Hematopoietic multipotent progenitor cell treated with erythropoietin and hydrocortisone succinate and interleukin-3 and kit ligand, for 6 days (in vitro differentiated cells): ENCODE results near the gene LRRFIP2.
"Not testable (repeated sequence)": the region's sequence is repeated elsewhere in the genome, so short reads cannot be mapped to it uniquely, and the experiment has no call there.

ENCODE experiments used
- DNase-seq: peaks from one replicate; pipeline ENCODE4 v3.0.0-alpha.2; 2015

The LRRFIP2 gene

DNA sequence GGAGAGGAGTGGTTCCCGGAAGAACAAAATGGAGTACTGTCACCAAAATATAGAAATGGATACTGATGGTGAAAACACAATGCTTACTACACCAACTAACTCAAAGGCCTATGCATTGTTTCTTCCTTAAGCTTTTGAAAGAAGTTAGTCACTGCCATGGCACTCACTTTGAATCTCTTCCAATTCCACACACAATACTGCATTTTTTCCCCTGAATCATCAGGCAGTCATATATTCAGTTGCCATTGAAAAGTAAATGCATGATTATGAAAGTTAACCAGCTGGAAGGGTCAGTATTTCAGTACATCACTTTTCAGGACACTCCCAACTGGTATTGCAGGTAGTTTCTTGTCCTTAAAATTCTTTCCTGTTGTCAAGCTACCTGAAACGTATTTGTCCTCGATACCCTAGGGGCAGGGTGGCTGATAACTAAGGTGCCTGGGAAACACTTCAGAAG is 9.0 kb upstream of the LRRFIP2 start:
- DNase-seq = no peak

GRCh38 chr3:37182816-37183215 is 8.4 kb upstream of the LRRFIP2 start:
- DNase-seq = no peak

DNA sequence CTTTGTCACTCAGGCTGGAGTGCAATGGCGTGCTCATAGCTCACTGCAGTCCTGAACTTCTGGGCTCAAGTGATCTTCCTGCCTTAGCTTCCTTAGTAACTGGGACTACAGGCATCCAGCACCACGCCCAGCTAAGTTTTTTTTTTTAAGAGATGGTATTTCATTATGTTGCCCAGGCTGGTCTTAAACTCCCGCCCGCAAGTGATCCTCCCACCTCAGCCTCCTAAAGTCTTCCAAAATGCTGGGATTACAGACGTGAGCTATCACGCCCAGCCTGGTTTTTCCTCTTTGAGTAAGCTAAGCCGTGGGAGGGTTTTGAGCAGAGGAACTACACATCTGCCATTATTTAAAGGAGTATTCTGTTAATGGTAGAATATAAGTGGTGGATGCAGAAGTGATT is 7.4 kb upstream of the LRRFIP2 start:
- no peak for DNase-seq

GRCh38 chr3:37179144-37179967 is 5.0 kb upstream of the LRRFIP2 start:
- peak; percentile 28 for DNase-seq

DNA sequence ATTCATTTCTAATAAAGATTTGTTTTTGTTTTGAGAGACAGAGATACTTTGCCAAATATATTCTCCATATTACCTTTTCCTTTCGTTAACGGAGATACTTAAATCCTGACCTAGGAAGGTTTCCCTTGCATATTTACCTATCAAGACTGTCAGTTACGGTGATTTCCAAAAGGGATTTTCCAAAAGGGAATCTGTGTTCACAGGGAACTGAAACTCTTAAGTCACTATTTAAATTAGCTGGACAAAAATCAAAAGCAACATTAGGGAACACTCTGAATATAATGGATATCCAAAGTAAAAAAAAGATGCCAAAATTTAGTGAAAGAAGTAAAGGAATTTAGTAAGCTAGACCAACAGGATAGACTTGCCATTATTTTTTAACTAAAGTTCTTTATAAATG is 576 bp downstream of the LRRFIP2 start:
- no peak for DNase-seq

DNA sequence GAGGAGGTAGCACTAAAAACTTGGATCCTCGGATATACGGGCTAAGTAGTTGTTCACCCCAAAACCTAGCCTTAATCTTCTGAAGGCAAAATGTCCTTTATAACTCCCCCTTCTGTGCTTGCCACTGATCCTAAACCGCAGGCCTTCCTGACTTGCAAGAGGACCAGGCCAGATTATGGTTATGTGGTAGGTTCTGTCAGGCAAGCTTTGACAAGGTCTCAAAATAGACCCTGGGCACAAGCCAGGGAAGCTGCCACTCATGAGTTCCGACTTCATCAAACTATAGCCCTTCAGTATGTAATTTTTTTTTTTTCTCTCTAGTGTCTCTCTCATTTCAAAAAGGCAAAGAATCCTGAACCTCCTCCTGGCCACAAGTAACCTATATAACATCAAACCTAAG is 3.2 kb downstream of the LRRFIP2 start:
- peak; percentile 93 for DNase-seq

GRCh38 chr3:37170513-37170912 is 3.9 kb downstream of the LRRFIP2 start:
- no peak for DNase-seq

DNA sequence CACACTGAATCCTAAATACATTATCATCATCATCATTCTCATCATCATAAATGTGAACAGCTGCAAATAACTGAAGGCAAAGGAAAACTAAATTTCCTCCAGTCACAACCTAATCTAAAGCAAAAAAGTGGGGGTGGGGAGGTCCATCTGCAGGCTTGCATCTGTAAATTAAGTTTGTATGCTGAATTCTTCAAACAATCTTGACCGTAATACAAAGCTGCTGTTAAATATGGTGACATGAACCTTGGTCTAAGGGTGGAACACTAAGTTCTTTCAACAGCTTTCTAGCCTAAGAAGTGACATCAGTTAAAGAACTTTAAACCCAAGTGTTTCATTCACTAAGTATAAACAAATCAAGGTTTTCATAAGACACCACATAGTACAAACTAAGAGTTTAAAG is 4.3 kb downstream of the LRRFIP2 start:
- peak; percentile 36 for DNase-seq

DNA sequence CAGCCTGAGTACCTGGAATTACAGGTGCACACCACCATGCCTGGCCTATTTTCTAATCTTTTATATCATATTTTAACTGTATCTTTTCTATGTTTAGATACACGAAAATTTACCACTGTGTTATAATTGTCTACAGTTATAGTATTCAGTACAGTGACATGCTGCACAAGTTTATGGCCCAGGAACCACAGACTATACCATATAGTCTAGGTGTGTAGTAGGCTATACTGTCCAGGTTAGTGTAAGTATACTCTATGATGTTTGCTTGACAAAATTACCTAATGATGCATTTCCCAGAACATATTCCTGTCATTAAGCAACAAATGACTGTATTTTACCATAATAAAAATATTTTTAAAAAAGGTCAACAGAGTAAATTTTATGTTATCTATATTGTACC is 5.5 kb downstream of the LRRFIP2 start:
- no peak for DNase-seq

DNA sequence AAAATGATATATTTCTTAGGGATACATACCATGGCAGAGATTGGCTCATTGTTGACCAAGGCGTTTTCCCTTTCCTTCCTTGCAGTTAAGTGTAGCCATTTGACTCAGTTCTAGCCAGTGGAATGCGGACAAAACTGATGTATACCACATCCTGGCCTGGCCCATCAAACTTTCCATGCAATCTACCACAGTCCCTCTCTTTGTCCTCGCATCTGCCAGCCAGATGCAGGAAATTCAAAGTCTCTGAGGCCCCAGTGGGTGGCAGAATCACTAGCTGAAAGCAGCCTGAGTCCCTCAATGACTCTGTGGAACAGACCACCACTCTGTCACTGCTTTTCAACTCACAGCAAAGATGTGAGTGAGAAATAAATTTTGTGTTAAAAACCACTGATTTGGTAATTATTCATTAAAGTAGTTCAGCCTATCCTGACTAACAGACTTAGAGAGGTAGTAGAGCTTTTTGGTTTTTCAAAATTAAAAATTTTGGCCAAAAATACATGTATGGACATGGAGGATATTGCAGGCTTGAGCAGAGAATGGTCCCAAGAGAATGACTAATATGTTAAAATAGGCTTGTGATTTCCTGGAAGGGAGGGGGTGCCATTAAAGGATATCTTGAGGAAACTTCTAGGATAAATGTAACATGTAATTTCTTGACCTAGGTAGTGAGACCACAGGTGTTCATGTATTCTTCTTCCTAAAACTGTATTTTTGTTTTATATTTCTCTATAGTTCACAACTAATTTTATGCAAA is 10.9 kb downstream of the LRRFIP2 start:
- no peak for DNase-seq

DNA sequence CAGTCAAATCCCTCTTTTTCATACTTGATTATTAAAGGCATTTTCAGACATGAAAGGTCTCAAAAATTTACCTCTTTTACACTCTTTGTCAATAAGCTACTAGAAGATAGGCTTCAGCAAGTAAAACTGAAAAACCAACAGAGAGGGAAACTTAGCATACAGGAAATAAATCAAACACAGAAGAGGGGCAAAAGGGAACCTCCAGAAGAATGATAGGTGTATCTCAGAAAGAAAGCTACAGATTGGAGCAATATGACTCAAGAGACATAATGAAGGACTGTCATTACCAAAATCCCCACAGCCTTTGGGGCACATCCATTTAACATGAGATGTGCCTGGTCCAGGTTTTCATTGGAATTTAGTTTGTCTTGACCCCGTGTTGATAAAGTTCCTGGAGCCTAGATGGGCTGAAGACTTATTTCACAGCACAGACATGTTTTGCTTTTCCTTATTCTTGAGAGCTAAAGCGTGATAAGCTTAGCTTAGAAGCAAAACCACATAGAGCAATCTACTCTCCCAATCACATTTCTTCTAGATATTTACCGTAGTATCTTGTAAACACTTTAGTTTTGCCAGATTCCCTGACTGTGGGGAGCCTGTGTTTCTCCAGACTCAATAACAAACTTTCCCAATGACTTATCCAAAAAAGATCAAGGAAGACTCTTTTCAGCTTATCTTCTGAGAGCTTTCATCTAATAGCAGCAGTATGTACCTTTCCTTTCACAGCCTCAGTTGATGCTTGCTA is 11.7 kb downstream of the LRRFIP2 start:
- no peak for DNase-seq

- no peak for DNase-seq
These were observed 13.0 kb downstream of the LRRFIP2 start for GRCh38 chr3:37161351-37161750.

DNA sequence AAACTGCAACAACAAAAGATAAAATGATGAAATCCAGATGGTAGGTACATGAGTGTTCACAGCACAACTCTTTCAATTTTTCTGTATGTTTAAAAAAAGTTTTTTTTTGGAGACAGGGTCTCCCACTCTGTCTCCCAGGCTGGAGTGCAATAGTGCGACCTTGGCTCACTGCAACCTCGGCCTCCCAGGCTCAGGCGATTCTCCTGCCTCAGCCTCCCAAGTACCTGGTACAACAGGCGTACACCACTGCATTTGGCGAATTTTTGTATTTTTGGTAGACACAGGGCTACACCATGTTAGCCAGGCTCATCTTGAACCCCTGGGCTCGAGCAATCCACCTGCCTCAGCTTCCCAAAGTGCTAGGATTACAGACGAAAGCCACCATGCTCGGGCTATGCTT is 18.6 kb downstream of the LRRFIP2 start:
- no peak for DNase-seq

GRCh38 chr3:37154668-37155314 is 19.6 kb downstream of the LRRFIP2 start:
- DNase-seq = peak; percentile 29

DNA sequence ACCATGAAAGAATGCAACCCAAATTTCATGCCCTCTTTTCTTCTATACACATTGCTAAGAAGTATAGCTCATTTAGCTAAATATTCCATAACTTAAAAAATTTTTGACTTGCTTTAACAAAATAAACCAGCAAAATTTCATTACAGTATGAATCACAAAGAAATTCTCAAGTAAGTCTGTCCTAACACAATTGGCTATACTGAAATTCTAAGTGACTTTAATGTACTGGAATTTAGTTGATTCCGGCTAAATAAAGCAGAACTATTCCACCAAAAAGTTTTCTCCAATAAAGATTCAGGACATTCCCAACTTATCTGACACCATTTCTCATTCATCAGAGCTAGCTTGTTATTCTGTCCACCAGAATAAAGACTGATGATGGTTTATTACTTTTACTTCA is 23.8 kb downstream of the LRRFIP2 start:
- no peak for DNase-seq

DNA sequence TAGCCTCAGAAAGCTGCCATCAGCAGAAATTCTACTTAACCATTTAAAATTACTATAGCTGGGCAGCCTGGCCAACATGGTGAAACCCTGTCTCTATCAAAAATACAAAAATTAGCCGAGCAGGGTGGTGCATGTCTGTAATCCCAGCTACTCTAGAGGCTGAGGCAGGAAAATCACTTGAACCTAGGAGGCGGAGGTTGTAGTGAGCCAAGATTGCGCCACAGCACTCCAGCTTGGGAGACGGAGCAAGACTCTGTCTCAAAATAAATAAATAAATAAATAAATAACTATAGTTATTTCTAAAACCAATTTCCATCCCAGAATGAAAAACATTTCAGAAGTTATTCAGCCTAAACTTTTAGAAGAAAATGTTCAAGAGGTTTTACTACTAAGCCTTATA is 25.1 kb downstream of the LRRFIP2 start:
- no peak for DNase-seq

DNA sequence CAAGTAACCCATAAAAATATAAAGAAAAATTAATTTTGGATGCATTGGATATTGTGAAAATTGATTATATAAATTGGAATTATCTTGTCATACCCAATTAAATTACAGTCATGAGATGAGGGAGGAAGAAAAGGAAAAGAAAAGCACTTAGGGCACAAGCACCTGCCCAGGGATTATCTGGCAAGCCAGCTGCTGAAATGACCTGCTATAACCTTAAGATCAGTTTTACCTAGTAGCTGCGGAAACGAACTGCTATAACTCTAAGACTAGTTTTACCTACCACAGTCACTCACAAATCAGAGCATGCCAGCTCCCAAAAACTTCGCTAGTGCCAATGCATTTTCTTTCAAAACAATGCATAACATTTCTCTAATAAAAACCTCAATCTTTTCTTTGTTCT is 26.2 kb downstream of the LRRFIP2 start:
- DNase-seq = no peak

- DNase-seq = peak; percentile 68
These were observed 26.7 kb downstream of the LRRFIP2 start for GRCh38 chr3:37147666-37148065.

GRCh38 chr3:37146927-37147326 is 27.5 kb downstream of the LRRFIP2 start:
- not testable (repeated sequence) for DNase-seq

- peak; percentile 61 for DNase-seq
These were observed 28.8 kb downstream of the LRRFIP2 start for GRCh38 chr3:37145611-37146010.

- no peak for DNase-seq
These were observed 29.6 kb downstream of the LRRFIP2 start for GRCh38 chr3:37144806-37145205.

DNA sequence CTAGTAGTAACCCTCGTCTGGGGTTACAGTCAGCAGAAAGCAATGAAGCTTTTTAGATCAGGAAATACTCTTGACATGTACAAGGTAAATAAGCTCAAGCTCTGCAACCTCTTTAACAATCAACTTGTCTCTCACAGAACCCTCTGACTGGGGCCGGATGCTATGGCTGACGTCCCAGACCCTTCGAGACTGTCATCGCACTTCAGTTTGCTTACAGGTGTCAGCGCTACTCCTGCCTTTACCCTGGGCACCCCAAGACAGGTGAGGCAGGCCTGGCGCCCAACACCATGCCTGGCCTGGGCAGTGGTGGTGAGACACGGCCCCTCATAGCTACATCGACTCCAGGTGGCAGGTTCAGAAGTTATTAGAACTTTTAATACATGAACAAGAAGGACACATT is 30.6 kb downstream of the LRRFIP2 start:
- DNase-seq = no peak

- DNase-seq = no peak
These were observed 32.7 kb downstream of the LRRFIP2 start for GRCh38 chr3:37141676-37142075.
